ENCODE data around the gene CAPN13.

Gene CAPN13

DNA sequence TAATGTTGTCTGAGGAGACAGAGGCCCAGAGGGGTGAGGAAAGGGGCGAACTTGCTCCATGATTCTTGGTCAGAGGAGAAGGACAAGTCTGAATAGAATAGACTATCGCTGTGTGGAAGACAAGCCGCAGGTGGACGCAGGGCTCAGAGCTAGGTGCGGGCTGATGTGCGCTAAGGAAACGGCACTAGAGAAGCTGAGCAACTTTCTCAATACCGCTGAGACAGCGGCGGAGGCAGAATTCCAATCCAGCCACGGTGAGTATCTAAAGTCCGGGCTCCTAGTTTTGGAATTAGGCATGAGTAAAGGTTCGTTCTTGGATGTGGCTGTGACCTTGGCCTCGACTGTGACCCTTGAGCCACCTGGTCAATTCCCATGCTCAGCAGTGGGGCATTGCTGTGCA, 47.8 kb downstream of the CAPN13 start:
- Histone ChIP-seq H3K4me3 (ENCODE audit: low read length, poor library complexity, severe bottlenecking) (no peak overlapping the region), H3K4me2 (ENCODE audit: low read depth, low read length, poor library complexity, severe bottlenecking) (no peak overlapping the region), H2AFZ (ENCODE audit: low read length) (no peak overlapping the region), H3K9me3 (ENCODE audit: insufficient read depth, low read depth, low read length) (no peaks in the 10 kb centered on the region), H3K9me2 (replicated peaks; ENCODE audit: low read depth, low read length) (no peaks in the 10 kb centered on the region), H3K9ac (ENCODE audit: low read depth, low read length, poor library complexity, severe bottlenecking) (no peak overlapping the region), H3K36me3 (ENCODE audit: insufficient read depth, low read length) (no peaks in the 10 kb centered on the region), H3F3A (ENCODE audit: low read depth) (no peaks in the 10 kb centered on the region), H4K20me1 (ENCODE audit: insufficient read depth, low read length, poor library complexity, severe bottlenecking) (no peaks in the 10 kb centered on the region), H3K79me2 (ENCODE audit: insufficient read depth, low read length) (no peaks in the 10 kb centered on the region), H3K4me1 (ENCODE audit: insufficient read depth, low read length, poor library complexity, severe bottlenecking) (no peaks in the 10 kb centered on the region), H3K27me3 (ENCODE audit: insufficient read depth, low read length, poor library complexity, severe bottlenecking) (no peaks in the 10 kb centered on the region)
- TF ChIP-seq, protein P1, sequence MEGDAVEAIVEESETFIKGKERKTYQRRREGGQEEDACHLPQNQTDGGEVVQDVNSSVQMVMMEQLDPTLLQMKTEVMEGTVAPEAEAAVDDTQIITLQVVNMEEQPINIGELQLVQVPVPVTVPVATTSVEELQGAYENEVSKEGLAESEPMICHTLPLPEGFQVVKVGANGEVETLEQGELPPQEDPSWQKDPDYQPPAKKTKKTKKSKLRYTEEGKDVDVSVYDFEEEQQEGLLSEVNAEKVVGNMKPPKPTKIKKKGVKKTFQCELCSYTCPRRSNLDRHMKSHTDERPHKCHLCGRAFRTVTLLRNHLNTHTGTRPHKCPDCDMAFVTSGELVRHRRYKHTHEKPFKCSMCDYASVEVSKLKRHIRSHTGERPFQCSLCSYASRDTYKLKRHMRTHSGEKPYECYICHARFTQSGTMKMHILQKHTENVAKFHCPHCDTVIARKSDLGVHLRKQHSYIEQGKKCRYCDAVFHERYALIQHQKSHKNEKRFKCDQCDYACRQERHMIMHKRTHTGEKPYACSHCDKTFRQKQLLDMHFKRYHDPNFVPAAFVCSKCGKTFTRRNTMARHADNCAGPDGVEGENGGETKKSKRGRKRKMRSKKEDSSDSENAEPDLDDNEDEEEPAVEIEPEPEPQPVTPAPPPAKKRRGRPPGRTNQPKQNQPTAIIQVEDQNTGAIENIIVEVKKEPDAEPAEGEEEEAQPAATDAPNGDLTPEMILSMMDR (conservative IDR thresholded peaks at IDR 0.05; ENCODE audit: low read length) = no peak
- no peak for TF ChIP-seq EZH2phosphoT487 (IDR thresholded peaks at IDR 0.05; ENCODE audit: borderline replicate concordance)

DNA sequence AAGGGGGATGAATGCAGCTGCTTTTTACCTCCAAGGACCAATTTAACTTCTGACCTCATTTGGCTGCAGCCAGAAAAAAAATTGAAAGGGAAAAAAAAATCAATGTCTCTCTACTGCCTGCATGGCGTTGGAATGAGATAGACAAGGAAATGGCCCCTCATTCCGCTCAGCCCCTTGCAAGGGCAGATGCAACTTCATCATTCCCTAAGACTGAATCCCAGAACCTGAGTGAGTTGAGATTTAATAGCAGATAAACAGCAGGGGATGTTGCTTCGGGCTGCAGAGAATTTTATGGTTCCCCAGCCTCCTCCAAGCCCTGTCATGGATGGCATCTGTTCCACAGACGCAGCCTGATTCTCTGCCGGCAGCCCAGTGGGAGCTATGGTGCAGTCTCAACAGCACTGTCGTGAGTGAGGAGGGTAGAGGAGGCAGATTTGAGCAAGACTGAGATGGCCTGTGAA, 49.0 kb downstream of the CAPN13 start:
- Histone ChIP-seq H3K36me3 (ENCODE audit: insufficient read depth, low read length) (no peaks in the 10 kb centered on the region), H3K4me1 (ENCODE audit: insufficient read depth, low read length, poor library complexity, severe bottlenecking) (no peaks in the 10 kb centered on the region), H3K79me2 (ENCODE audit: insufficient read depth, low read length) (no peaks in the 10 kb centered on the region), H3K9me3 (ENCODE audit: insufficient read depth, low read depth, low read length) (no peaks in the 10 kb centered on the region), H3F3A (ENCODE audit: low read depth) (no peaks in the 10 kb centered on the region), H3K4me2 (ENCODE audit: low read depth, low read length, poor library complexity, severe bottlenecking) (no peak overlapping the region), H3K9ac (ENCODE audit: low read depth, low read length, poor library complexity, severe bottlenecking) (no peak overlapping the region), H3K4me3 (ENCODE audit: low read length, poor library complexity, severe bottlenecking) (no peak overlapping the region), H2AFZ (ENCODE audit: low read length) (no peak overlapping the region), H3K27me3 (ENCODE audit: insufficient read depth, low read length, poor library complexity, severe bottlenecking) (no peaks in the 10 kb centered on the region), H4K20me1 (ENCODE audit: insufficient read depth, low read length, poor library complexity, severe bottlenecking) (no peaks in the 10 kb centered on the region), H3K9me2 (replicated peaks; ENCODE audit: low read depth, low read length) (no peaks in the 10 kb centered on the region)
- TF ChIP-seq, protein P1 (conservative IDR thresholded peaks at IDR 0.05; ENCODE audit: low read length) = no peak
- TF ChIP-seq EZH2phosphoT487 (IDR thresholded peaks at IDR 0.05; ENCODE audit: borderline replicate concordance) = no peak

DNA sequence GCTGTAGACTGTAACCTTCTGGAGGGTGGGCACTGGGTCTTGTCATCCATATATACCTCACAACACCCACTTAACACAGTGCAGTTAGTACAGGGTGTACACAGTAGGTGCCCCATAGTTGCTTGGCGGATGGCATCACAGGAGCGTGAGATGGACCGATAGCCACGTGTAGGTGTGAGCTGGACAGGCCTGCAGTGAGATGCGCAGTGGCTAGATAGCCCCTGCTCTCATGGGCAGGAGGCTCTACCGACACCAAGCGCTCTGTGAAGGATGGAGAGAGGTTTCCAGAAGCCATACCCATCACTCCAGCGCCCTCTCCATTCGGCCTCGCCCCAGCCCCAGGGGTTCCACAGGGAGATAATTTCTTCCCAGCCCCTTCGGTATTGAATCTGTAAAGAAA, 49.5 kb downstream of the CAPN13 start:
- Histone ChIP-seq H3K4me3 (ENCODE audit: low read length, poor library complexity, severe bottlenecking) (no peak overlapping the region), H3F3A (ENCODE audit: low read depth) (no peaks in the 10 kb centered on the region)

More for the DNA sequence above, 49.5 kb downstream of the CAPN13 start:
- TF ChIP-seq, protein P1 (conservative IDR thresholded peaks at IDR 0.05; ENCODE audit: low read length) = no peak
- TF ChIP-seq EZH2phosphoT487 (IDR thresholded peaks at IDR 0.05; ENCODE audit: borderline replicate concordance) = no peak
- Histone ChIP-seq H3K4me2 (ENCODE audit: low read depth, low read length, poor library complexity, severe bottlenecking) (no peak overlapping the region), H3K79me2 (ENCODE audit: insufficient read depth, low read length) (no peaks in the 10 kb centered on the region), H3K27me3 (ENCODE audit: insufficient read depth, low read length, poor library complexity, severe bottlenecking) (no peaks in the 10 kb centered on the region), H3K36me3 (ENCODE audit: insufficient read depth, low read length) (no peaks in the 10 kb centered on the region), H3K9me3 (ENCODE audit: insufficient read depth, low read depth, low read length) (no peaks in the 10 kb centered on the region), H3K9me2 (replicated peaks; ENCODE audit: low read depth, low read length) (no peaks in the 10 kb centered on the region), H4K20me1 (ENCODE audit: insufficient read depth, low read length, poor library complexity, severe bottlenecking) (no peaks in the 10 kb centered on the region), H3K4me1 (ENCODE audit: insufficient read depth, low read length, poor library complexity, severe bottlenecking) (no peaks in the 10 kb centered on the region), H3K9ac (ENCODE audit: low read depth, low read length, poor library complexity, severe bottlenecking) (no peak overlapping the region), H2AFZ (ENCODE audit: low read length) (no peak overlapping the region)
